HepG2 (cell line): ENCODE results near the gene YJEFN3. TPM values are rescaled to one million over a fixed set of nuclear protein-coding genes. Genes with fewer than 3 reads are reported as not detected.
A peak's percentile ranks its signal among the peaks of the same experiment; 100 is the strongest.

Experiments
- BCL6 ChIP-seq: IDR thresholded peaks from 2 replicates; pipeline ENCODE4 v1.6.1; 2016; ENCODE audit warnings: missing genetic modification reagents, missing compliant biosample characterization
- CENPX ChIP-seq: sonication (generic); formaldehyde crosslinking; IDR thresholded peaks from 2 replicates; pipeline ENCODE4 v1.9.0; 2021; ENCODE audit warnings: mild to moderate bottlenecking, missing genetic modification reagents, moderate library complexity
- GATA4 ChIP-seq: sonication (generic); IDR thresholded peaks from 2 replicates; pipeline ENCODE4 v1.6.1; 2016; ENCODE audit warnings: antibody characterized with exemption, low read depth, borderline replicate concordance
- HNRNPH1 ChIP-seq: fragments of 200-400 bp; formaldehyde crosslinking; optimal IDR thresholded peaks from 2 replicates; pipeline ENCODE3; 2017; ENCODE audit warnings: mild to moderate bottlenecking, low read depth, low read length
- HOXA7 ChIP-seq: sonication (generic); formaldehyde crosslinking; IDR thresholded peaks from 2 replicates; pipeline ENCODE4 v1.8.1; 2022; ENCODE audit warnings: mild to moderate bottlenecking, missing genetic modification reagents, moderate library complexity
- JUND ChIP-seq: sonication (generic); formaldehyde crosslinking; IDR thresholded peaks from 2 replicates; pipeline ENCODE4 v1.8.0; 2022; ENCODE audit warnings: mild to moderate bottlenecking, missing genetic modification reagents
- MBD4 ChIP-seq: IDR thresholded peaks from 2 replicates; pipeline ENCODE4 v1.6.1; 2012; ENCODE audit warnings: low read length, inconsistent platforms, borderline replicate concordance
- MYNN ChIP-seq: sonication (generic); formaldehyde crosslinking; IDR thresholded peaks from 2 replicates; pipeline ENCODE4 v1.4.0; 2020; ENCODE audit warnings: mild to moderate bottlenecking, low read depth, missing genetic modification reagents
- NONO ChIP-seq, 2 experiments: fragments of 450-650 bp in 1 of 2; sonication (generic) in 1 of 2; formaldehyde crosslinking in 1 of 2; IDR thresholded peaks in 1 of 2; conservative IDR thresholded peaks in 1 of 2; 2 replicates each; pipeline versions ENCODE4 v1.6.1 to v1.8.0; 2017 to 2022; ENCODE audit warnings: mild to moderate bottlenecking in 1 of 2, missing genetic modification reagents in 1 of 2, moderate library complexity in 1 of 2
- ONECUT2 ChIP-seq: sonication (generic); formaldehyde crosslinking; IDR thresholded peaks from 2 replicates; pipeline ENCODE4 v1.4.0; 2020; ENCODE audit warnings: missing genetic modification reagents
- PHF21A ChIP-seq: sonication (generic); formaldehyde crosslinking; IDR thresholded peaks from 2 replicates; pipeline ENCODE4 v1.5.0; 2020; ENCODE audit warnings: mild to moderate bottlenecking, missing genetic modification reagents
- RBFOX2 ChIP-seq: fragments of 200-400 bp; formaldehyde crosslinking; IDR thresholded peaks from 2 replicates; pipeline ENCODE4 v1.6.1; 2017; ENCODE audit warnings: low read depth, mild to moderate bottlenecking, low read length
- SSRP1 ChIP-seq: IDR thresholded peaks from 2 replicates; pipeline ENCODE4 v1.6.1; 2016; ENCODE audit warnings: control low read depth
- TSC22D2 ChIP-seq: sonication (generic); formaldehyde crosslinking; IDR thresholded peaks from 2 replicates; pipeline ENCODE4 v1.5.1; 2020; ENCODE audit warnings: missing genetic modification reagents, mild to moderate bottlenecking, borderline replicate concordance
- ZNF672 ChIP-seq: sonication (generic); formaldehyde crosslinking; IDR thresholded peaks from 2 replicates; pipeline ENCODE4 v1.8.1; 2022; ENCODE audit warnings: missing genetic modification reagents
- polyA plus RNA-seq, 8 experiments: library from polyadenylated mRNA; depleted of rRNA in 3 of 8; stranded (reverse) in 7 of 8; unstranded in 1 of 8; fragments of >200 nt; fragmentation: Illumina TruSeq in 4 of 8; extraction: Trizol in 4 of 8; gene quantifications; 2 replicates each; pipeline versions ENCODE4 v1.2.1 to v1.2.3, GENCODE V29; 2011 to 2016; ENCODE audit warnings: low read depth in 4 of 8, missing spikeins in 1 of 8, mixed read lengths in 1 of 8; ENCODE audit not compliant: insufficient read depth in 1 of 8
- total RNA-seq, 5 experiments: library from RNA; depleted of rRNA; stranded (reverse); fragments of >200 nt; fragmentation: Illumina TruSeq; extraction: Trizol; gene quantifications; 2 replicates each; pipeline ENCODE4 v1.2.3, GENCODE V29; 2016; ENCODE audit warnings: low read depth in 1 of 5
- TF ChIP-seq, protein P1 (sequence below): sonication (generic); formaldehyde crosslinking; IDR thresholded peaks from 2 replicates; pipeline ENCODE4 v1.4.0; 2020; ENCODE audit warnings: missing genetic modification reagents, borderline replicate concordance
- TF ChIP-seq, protein P2 (sequence below): sonication (generic); formaldehyde crosslinking; IDR thresholded peaks from 2 replicates; pipeline ENCODE4 v1.4.0; 2020; ENCODE audit warnings: mild to moderate bottlenecking, missing genetic modification reagents
- TF ChIP-seq, protein P3 (sequence below): sonication (generic); formaldehyde crosslinking; IDR thresholded peaks from 2 replicates; pipeline ENCODE4 v1.5.0; 2020; ENCODE audit warnings: mild to moderate bottlenecking, low read depth, missing genetic modification reagents, borderline replicate concordance

YJEFN3 gene
- total and polyA plus RNA-seq, 2 of the 13 experiments (the other 11 are each of a cell fraction or from before 2014, with no cell fraction given) = 0.89 to 4.0 TPM

DNA sequence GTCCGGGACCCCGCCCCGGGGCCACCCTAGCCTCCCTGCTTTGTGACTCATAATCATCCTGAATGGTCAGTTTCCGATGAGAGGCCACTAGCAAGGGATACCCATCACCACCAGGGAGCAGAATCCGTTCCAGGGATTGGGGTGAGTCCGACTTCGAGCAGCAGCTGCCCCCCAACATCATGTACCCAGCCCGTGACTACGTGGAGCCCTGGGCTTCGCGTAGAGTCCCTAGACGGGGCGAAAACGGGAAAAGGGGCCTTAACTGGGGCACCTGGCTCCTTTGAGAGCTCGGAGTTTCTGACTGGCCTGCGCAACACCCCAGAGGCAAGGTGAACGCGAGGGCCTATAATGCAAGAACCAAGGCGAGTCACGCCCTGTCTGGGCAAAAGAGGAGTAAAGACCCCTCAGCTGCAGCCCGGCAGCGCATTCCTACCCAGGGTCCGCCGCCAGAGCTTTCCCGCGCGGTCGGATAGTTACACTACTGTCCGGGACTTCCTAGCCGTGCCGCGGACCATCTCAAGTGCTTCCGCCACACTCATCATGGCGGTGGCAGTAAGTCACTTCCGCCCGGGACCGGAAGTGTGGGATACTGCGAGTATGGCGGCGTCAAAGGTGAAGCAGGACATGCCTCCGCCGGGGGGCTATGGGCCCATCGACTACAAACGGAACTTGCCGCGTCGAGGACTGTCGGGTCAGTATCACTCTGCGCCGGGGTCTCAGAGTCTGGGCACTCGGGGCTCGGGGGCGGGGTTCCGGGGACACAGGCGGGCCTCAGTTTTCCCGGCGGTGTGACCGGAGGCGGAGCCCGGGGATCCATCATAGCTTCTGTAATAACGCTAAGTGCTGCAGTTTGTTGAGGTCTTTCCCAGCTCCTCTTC, 12.8 kb upstream of the YJEFN3 start, which contains the start of gene NDUFA13 (continued):
- TF ChIP-seq, protein P1, sequence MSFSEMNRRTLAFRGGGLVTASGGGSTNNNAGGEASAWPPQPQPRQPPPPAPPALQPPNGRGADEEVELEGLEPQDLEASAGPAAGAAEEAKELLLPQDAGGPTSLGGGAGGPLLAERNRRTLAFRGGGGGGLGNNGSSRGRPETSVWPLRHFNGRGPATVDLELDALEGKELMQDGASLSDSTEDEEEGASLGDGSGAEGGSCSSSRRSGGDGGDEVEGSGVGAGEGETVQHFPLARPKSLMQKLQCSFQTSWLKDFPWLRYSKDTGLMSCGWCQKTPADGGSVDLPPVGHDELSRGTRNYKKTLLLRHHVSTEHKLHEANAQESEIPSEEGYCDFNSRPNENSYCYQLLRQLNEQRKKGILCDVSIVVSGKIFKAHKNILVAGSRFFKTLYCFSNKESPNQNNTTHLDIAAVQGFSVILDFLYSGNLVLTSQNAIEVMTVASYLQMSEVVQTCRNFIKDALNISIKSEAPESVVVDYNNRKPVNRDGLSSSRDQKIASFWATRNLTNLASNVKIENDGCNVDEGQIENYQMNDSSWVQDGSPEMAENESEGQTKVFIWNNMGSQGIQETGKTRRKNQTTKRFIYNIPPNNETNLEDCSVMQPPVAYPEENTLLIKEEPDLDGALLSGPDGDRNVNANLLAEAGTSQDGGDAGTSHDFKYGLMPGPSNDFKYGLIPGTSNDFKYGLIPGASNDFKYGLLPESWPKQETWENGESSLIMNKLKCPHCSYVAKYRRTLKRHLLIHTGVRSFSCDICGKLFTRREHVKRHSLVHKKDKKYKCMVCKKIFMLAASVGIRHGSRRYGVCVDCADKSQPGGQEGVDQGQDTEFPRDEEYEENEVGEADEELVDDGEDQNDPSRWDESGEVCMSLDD (CRISPR knock-in tag) = peak; percentile 85; the same call in 1 of the 2 replicates
- TF ChIP-seq HOXA7 (CRISPR knock-in tag) (no peak), SSRP1 (no peak), ZNF672 (CRISPR knock-in tag) (0 out of 2 replicates have a peak, but pooled peaks have one; percentile 60), BCL6 (CRISPR knock-in tag) (peak; percentile 34; the same call in 1 of the 2 replicates), PHF21A (peak; percentile 37; the same call in 1 of the 2 replicates), MBD4 (no peak), TSC22D2 (CRISPR knock-in tag) (0 out of 2 replicates have a peak, but pooled peaks have one; percentile 57), NONO (IDR thresholded peaks at IDR 0.05) (no peak), NONO (CRISPR knock-in tag; conservative IDR thresholded peaks at IDR 0.05) (peak; percentile 88), GATA4 (no peak), RBFOX2 (peak; percentile 83), JUND (CRISPR knock-in tag) (no peak), HNRNPH1 (no peak), MYNN (CRISPR knock-in tag) (no peak), CENPX (CRISPR knock-in tag) (no peak), ONECUT2 (CRISPR knock-in tag) (no peak)
- TF ChIP-seq, protein P2, sequence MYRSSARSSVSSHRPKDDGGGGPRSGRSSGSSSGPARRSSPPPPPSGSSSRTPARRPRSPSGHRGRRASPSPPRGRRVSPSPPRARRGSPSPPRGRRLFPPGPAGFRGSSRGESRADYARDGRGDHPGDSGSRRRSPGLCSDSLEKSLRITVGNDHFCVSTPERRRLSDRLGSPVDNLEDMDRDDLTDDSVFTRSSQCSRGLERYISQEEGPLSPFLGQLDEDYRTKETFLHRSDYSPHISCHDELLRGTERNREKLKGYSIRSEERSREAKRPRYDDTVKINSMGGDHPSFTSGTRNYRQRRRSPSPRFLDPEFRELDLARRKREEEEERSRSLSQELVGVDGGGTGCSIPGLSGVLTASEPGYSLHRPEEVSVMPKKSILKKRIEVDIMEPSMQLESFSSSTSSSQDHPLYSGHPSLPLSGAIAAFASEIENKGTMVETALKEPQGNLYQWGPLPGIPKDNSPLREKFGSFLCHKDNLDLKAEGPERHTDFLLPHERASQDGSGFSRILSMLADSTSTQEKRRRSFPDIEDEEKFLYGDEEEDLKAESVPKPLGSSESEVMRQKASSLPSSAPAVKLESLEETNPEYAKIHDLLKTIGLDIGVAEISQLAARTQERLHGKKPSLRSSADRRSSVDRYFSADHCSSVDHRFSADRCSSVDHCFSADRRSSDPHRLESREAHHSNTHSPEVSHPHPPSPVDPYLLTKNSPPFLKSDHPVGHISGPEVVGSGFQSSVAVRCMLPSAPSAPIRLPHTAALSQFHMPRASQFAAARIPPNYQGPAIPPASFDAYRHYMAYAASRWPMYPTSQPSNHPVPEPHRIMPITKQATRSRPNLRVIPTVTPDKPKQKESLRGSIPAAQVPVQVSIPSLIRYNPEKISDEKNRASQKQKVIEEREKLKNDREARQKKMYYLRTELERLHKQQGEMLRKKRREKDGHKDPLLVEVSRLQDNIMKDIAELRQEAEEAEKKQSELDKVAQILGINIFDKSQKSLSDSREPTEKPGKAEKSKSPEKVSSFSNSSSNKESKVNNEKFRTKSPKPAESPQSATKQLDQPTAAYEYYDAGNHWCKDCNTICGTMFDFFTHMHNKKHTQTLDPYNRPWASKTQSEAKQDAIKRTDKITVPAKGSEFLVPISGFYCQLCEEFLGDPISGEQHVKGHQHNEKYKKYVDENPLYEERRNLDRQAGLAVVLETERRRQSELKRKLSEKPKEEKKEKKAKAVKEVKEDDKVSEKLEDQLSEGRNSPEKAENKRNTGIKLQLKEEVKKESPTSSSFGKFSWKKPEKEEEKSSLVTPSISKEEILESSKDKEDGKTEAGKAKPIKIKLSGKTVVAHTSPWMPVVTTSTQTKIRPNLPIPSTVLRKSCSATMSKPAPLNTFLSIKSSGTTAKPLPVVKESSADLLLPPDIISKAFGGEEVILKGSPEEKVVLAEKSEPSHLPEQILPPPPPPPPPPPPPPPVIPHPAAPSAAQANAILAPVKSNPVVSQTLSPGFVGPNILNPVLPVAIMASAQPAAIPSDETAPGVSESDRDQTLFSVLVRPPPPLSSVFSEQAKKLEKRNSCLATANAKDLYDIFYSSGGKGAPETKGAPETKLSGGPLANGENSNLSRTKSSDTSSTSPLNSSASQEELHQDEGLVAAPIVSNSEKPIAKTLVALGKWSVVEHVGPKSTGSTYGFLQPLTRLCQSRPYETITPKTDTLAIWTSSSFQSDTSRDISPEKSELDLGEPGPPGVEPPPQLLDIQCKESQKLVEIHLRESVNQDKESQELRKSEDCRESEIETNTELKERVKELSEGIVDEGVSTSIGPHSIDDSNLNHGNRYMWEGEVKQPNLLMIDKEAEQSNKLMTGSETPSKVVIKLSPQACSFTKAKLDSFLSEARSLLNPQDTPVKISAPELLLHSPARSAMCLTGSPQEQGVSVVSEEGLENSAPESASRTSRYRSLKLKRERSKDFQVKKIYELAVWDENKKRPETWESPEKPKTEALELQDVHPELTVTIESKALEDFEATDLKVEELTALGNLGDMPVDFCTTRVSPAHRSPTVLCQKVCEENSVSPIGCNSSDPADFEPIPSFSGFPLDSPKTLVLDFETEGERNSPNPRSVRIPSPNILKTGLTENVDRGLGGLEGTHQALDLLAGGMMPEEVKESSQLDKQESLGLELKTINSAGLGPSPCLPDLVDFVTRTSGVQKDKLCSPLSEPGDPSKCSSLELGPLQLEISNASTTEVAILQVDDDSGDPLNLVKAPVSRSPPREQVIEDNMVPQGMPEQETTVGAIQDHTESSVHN (CRISPR knock-in tag) = no peak
- TF ChIP-seq, protein P3, sequence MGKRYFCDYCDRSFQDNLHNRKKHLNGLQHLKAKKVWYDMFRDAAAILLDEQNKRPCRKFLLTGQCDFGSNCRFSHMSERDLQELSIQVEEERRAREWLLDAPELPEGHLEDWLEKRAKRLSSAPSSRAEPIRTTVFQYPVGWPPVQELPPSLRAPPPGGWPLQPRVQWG = no peak
